HCT116 (cell line): ENCODE data around the gene TMEM94. TPM values are rescaled to one million over a fixed set of nuclear protein-coding genes. Genes with fewer than 3 reads are reported as not detected.

ENCODE experiments used
- ATAC-seq: fragments of 200-7000 bp; cut with Tn5 transposase; 2 replicates; pipeline ENCODE4 v1.9.1; 2020; ENCODE audit warnings: mild to moderate bottlenecking, moderate library complexity
- BruUV-seq: library from RNA; stranded (reverse); fragments of 400-500 nt; replicated peaks from 2 replicates; lab custom pipeline; 2021; lab: Mats Ljungman, UMichigan
- CTCF ChIA-PET: fragments of 300-600 bp; sonication (Branson Sonifier 250); formaldehyde crosslinking; loops from one replicate; lab custom pipeline; 2021; ENCODE audit warnings: antibody characterized with exemption; lab: Charles Lee
- POLR2A ChIA-PET: fragments of 300-600, 350-600 bp; sonication (Branson Sonifier 250); formaldehyde crosslinking; loops from one replicate; lab custom pipeline; 2021; ENCODE audit warnings: antibody characterized with exemption; lab: Charles Lee
- RAD21 ChIA-PET, 2 experiments: fragments of 300-600 bp; sonication (Branson Sonifier 250); formaldehyde crosslinking; loops; one replicate each; lab custom pipeline; 2023; ENCODE audit warnings: low total read pairs in 2 of 2; ENCODE audit not compliant: uncharacterized antibody in 2 of 2, unreplicated experiment in 2 of 2, low non-redundant PET in 1 of 2; lab: Charles Lee
- DNase-seq: peaks from one replicate; pipeline ENCODE4 v3.0.0-alpha.2; 2010; ENCODE audit warnings: low read depth, low spot score
- H2AFZ ChIP-seq: fragments of 200-600 bp; shearing (Covaris generic), sonication (generic); 2 replicates; pipeline ENCODE4 v1.6.1; 2017; ENCODE audit warnings: low read depth, mixed run types, mixed read lengths, antibody characterized with exemption, low read length; ENCODE audit not compliant: poor library complexity, severe bottlenecking
- H3K27ac ChIP-seq: 2 replicates; pipeline ENCODE4 v1.5.1; 2012; ENCODE audit warnings: low read depth, low read length
- H3K27me3 ChIP-seq: fragments of 200-600 bp; sonication (generic); 2 replicates; pipeline ENCODE4 v1.6.1; 2016; ENCODE audit warnings: mixed run types, low read length, mixed read lengths; ENCODE audit not compliant: insufficient read depth
- H3K36me3 ChIP-seq, 2 experiments: fragments of 200-500 bp in 1 of 2; fragments of 200-600 bp in 1 of 2; sonication (Bioruptor generic) in 1 of 2; sonication (generic) in 1 of 2; 2 replicates each; pipeline versions ENCODE4 v1.5.1 to v1.6.1; 2014 to 2016; ENCODE audit warnings: low read length in 2 of 2, inconsistent platforms in 1 of 2, mixed read lengths in 1 of 2, mixed run types in 1 of 2; ENCODE audit not compliant: insufficient read depth in 2 of 2, control insufficient read depth in 1 of 2
- H3K4me1 ChIP-seq, 2 experiments: fragments of 200-600 bp in 1 of 2; sonication (generic) in 1 of 2; 2 replicates each; pipeline versions ENCODE4 v1.5.1 to v1.6.1; 2012 to 2017; ENCODE audit warnings: low read length in 2 of 2, inconsistent platforms in 1 of 2, mild to moderate bottlenecking in 1 of 2, mixed read lengths in 1 of 2, mixed run types in 1 of 2, moderate library complexity in 1 of 2; ENCODE audit not compliant: insufficient read depth in 2 of 2, control insufficient read depth in 1 of 2
- H3K4me2 ChIP-seq: fragments of 200-600 bp; sonication (generic); 2 replicates; pipeline ENCODE4 v1.6.1; 2017; ENCODE audit warnings: mixed run types, low read length, mixed read lengths
- H3K4me3 ChIP-seq, 2 experiments: fragments of 200-600 bp in 1 of 2; sonication (generic) in 1 of 2; replicated peaks in 1 of 2; 2 replicates each; pipeline ENCODE4 v1.5.1; 2011 to 2016; ENCODE audit warnings: low read length in 2 of 2, control low read depth in 1 of 2, low read depth in 1 of 2, mild to moderate bottlenecking in 1 of 2, mixed read lengths in 1 of 2, mixed run types in 1 of 2
- H3K79me2 ChIP-seq: fragments of 200-600 bp; sonication (generic); 2 replicates; pipeline ENCODE4 v1.6.1; 2017; ENCODE audit warnings: mild to moderate bottlenecking, mixed run types, low read length, moderate library complexity, mixed read lengths; ENCODE audit not compliant: insufficient read depth
- H3K9ac ChIP-seq: fragments of 200-600 bp; sonication (generic); 2 replicates; pipeline ENCODE4 v1.6.1; 2016; ENCODE audit warnings: low read length, mixed read lengths
- H3K9me2 ChIP-seq: fragments of 200-600 bp; sonication (generic), shearing (Covaris generic); 2 replicates; pipeline ENCODE4 v1.6.1; 2017; ENCODE audit warnings: mixed run types, mild to moderate bottlenecking, moderate library complexity; ENCODE audit not compliant: insufficient read depth
- H3K9me3 ChIP-seq, 2 experiments: fragments of 200-500 bp in 1 of 2; fragments of 200-600 bp in 1 of 2; sonication (Bioruptor generic) in 1 of 2; sonication (generic) in 1 of 2; 2 replicates each; pipeline ENCODE4 v1.6.1; 2014 to 2017; ENCODE audit warnings: low read length in 2 of 2, mixed read lengths in 2 of 2, inconsistent platforms in 1 of 2, low read depth in 1 of 2, mild to moderate bottlenecking in 1 of 2, mixed run types in 1 of 2, moderate library complexity in 1 of 2; ENCODE audit not compliant: control insufficient read depth in 1 of 2, insufficient read depth in 1 of 2
- H4K20me1 ChIP-seq: fragments of 200-600 bp; sonication (generic), shearing (Covaris generic); 2 replicates; pipeline ENCODE4 v1.6.1; 2017; ENCODE audit warnings: mixed run types, mild to moderate bottlenecking, moderate library complexity; ENCODE audit not compliant: insufficient read depth
- ATF3 ChIP-seq: IDR thresholded peaks from 2 replicates; pipeline ENCODE4 v1.6.1; 2012
- CEBPB ChIP-seq: IDR thresholded peaks from 2 replicates; pipeline ENCODE4 v1.6.1; 2012; ENCODE audit warnings: low read depth
- CTCF ChIP-seq, 3 experiments: fragments of 200-600 bp in 1 of 3; sonication (generic) in 1 of 3; IDR thresholded peaks in 2 of 3; conservative IDR thresholded peaks in 1 of 3; 2 replicates each; pipeline ENCODE4 v1.5.1; 2012 to 2017; ENCODE audit warnings: low read depth in 2 of 3, low read length in 2 of 3, antibody characterized with exemption in 1 of 3, borderline replicate concordance in 1 of 3, control low read depth in 1 of 3, mild to moderate bottlenecking in 1 of 3, mixed read lengths in 1 of 3, mixed run types in 1 of 3, moderate library complexity in 1 of 3; ENCODE audit not compliant: insufficient read depth in 1 of 3
- EGR1 ChIP-seq: IDR thresholded peaks from 2 replicates; pipeline ENCODE4 v1.6.1; 2012; ENCODE audit warnings: low read depth
- ELF1 ChIP-seq: IDR thresholded peaks from 2 replicates; pipeline ENCODE4 v1.6.1; 2012; ENCODE audit warnings: low read depth, borderline replicate concordance
- EZH2 ChIP-seq: fragments of 200-600 bp; sonication (generic); IDR thresholded peaks from 2 replicates; pipeline ENCODE4 v1.6.1; 2017; ENCODE audit warnings: antibody characterized with exemption, mixed run types
- EZH2phosphoT487 ChIP-seq: fragments of 200-600 bp; IDR thresholded peaks from 2 replicates; pipeline ENCODE4 v1.6.1; 2018; ENCODE audit warnings: antibody characterized with exemption, borderline replicate concordance
- FOSL1 ChIP-seq: IDR thresholded peaks from 2 replicates; pipeline ENCODE4 v1.6.1; 2012; ENCODE audit warnings: low read depth
- JUND ChIP-seq: IDR thresholded peaks from 2 replicates; pipeline ENCODE4 v1.6.1; 2012
- MAX ChIP-seq: IDR thresholded peaks from 2 replicates; pipeline ENCODE4 v1.6.1; 2012
- POLR2A ChIP-seq: IDR thresholded peaks from 2 replicates; pipeline ENCODE4 v1.7.0; 2011; ENCODE audit warnings: borderline replicate concordance; ENCODE audit not compliant: insufficient read depth, insufficient read length; ENCODE audit errors: extremely low read depth
- POLR2AphosphoS5 ChIP-seq: IDR thresholded peaks from 2 replicates; pipeline ENCODE4 v1.6.1; 2011; ENCODE audit warnings: mild to moderate bottlenecking, low read depth, low read length, moderate library complexity
- RAD21 ChIP-seq: IDR thresholded peaks from 2 replicates; pipeline ENCODE4 v1.6.1; 2012; ENCODE audit warnings: low read depth, mild to moderate bottlenecking
- REST ChIP-seq: IDR thresholded peaks from 2 replicates; pipeline ENCODE4 v1.6.1; 2012; ENCODE audit warnings: low read depth
- SIN3A ChIP-seq: IDR thresholded peaks from 2 replicates; pipeline ENCODE4 v1.6.1; 2012; ENCODE audit warnings: low read depth
- SP1 ChIP-seq: IDR thresholded peaks from 2 replicates; pipeline ENCODE4 v1.6.1; 2012; ENCODE audit warnings: low read depth
- SRF ChIP-seq: IDR thresholded peaks from 2 replicates; pipeline ENCODE4 v1.6.1; 2012; ENCODE audit warnings: low read depth
- TCF7L2 ChIP-seq: IDR thresholded peaks from 2 replicates; pipeline ENCODE4 v1.7.0; 2011; ENCODE audit warnings: borderline replicate concordance, inconsistent platforms; ENCODE audit not compliant: insufficient read depth, insufficient read length; ENCODE audit errors: extremely low read depth
- ZBTB33 ChIP-seq: IDR thresholded peaks from 2 replicates; pipeline ENCODE4 v1.6.1; 2011; ENCODE audit warnings: mild to moderate bottlenecking, low read length, moderate library complexity; ENCODE audit not compliant: insufficient replicate concordance; ENCODE audit errors: extremely low read depth
- ZNF274 ChIP-seq: fragments of 200-500 bp; sonication (Bioruptor generic); IDR thresholded peaks from 2 replicates; pipeline ENCODE4 v1.6.1; 2014; ENCODE audit warnings: mild to moderate bottlenecking, low read depth, low read length, inconsistent platforms
- intact Hi-C: fragments of 100-400 bp; cut with micrococcal nuclease; formaldehyde crosslinking; loops from 2 replicates; pipeline ENCODE4 v1.10.0; 2022
- total RNA-seq: library from RNA; stranded (reverse); gene quantifications from one replicate; pipeline ENCODE4 v1.2.1, GENCODE V29; 2021; ENCODE audit not compliant: unreplicated experiment

Gene TMEM94
- total RNA-seq, 1 experiment from 2014 or later: 75.4 TPM

GRCh38 chr17:75521290-75521689, 64.9 kb downstream of the TMEM94 start:
- Histone ChIP-seq H3K4me1 (peaks cover 14 to 35% of the 10 kb centered on the region in 2 experiments), H2AFZ (no peak overlapping the region), H4K20me1 (no peaks in the 10 kb centered on the region), H3K9me3 (no peaks in the 10 kb centered on the region), H3K36me3 (peaks cover 16 to 42% of the 10 kb centered on the region in 2 experiments)
- TF ChIP-seq SRF: no peak
- TF ChIP-seq FOSL1: no peak
- TF ChIP-seq RAD21: no peak
- TF ChIP-seq CEBPB: no peak
- TF ChIP-seq EZH2: no peak
- no peak for TF ChIP-seq ELF1
- no peak for TF ChIP-seq MAX
- TF ChIP-seq POLR2A: no peak
- TF ChIP-seq EGR1: no peak
- no peak for TF ChIP-seq ZNF274
- TF ChIP-seq REST: no peak
- TF ChIP-seq JUND: no peak
- no peak for TF ChIP-seq CTCF (IDR thresholded peaks at IDR 0.05 in 2 of 3, conservative IDR thresholded peaks at IDR 0.05 in 1 of 3; ENCODE audit: borderline replicate concordance in 1 of 3, insufficient read depth in 1 of 3, low read depth in 2 of 3, low read length in 2 of 3)
- no peak for TF ChIP-seq POLR2AphosphoS5
- no peak for TF ChIP-seq SP1
- TF ChIP-seq SIN3A: no peak
- no peak for TF ChIP-seq ATF3
- no peak for TF ChIP-seq EZH2phosphoT487
- no peak for TF ChIP-seq ZBTB33
- TF ChIP-seq TCF7L2: no peak
- TF ChIP-seq, all 23 proteins: peak for 0
- Histone ChIP-seq H3K9ac (no peak overlapping the region), H3K4me3 (no peak overlapping the region), H3K79me2 (peaks cover 35% of the 10 kb centered on the region), H3K9me2 (no peaks in the 10 kb centered on the region), H3K4me2 (no peak overlapping the region), H3K27me3 (no peaks in the 10 kb centered on the region), H3K27ac (no peak overlapping the region)
- ChIA-PET RAD21 (no interaction called here), POLR2A (no interaction called here), CTCF (no interaction called here)
- ATAC-seq: no peak
- no TSS peak for BruUV-seq
- intact Hi-C loops: no loop called here
- DNase-seq: no peak
